K562 (cell line): ENCODE results near the gene FBXO44. TPM values are rescaled to one million over a fixed set of nuclear protein-coding genes. Genes with fewer than 3 reads are reported as not detected.

ENCODE experiments used
- ATAC-seq: fragments of 200-7000 bp; cut with Tn5 transposase; 3 replicates; pipeline ENCODE4 v1.9.1; 2020; ENCODE audit warnings: moderate library complexity
- BruUV-seq: library from RNA; stranded (reverse); fragments of 400-500 nt; replicated peaks from 2 replicates; lab custom pipeline; 2021; lab: Mats Ljungman, UMichigan
- CTCF ChIA-PET: fragments of 300-600 bp; formaldehyde crosslinking; extraction: SDS; loops from one replicate; lab custom pipeline; 2021; ENCODE audit warnings: low intra/inter-chr PET ratio; lab: Yijun Ruan, JAX
- POLR2A ChIA-PET: fragments of 300-600, 350-650 bp; sonication (Branson Sonifier 250); formaldehyde crosslinking; extraction: SDS; loops from one replicate; lab custom pipeline; 2021; ENCODE audit warnings: antibody characterized with exemption, inconsistent platforms; lab: Yijun Ruan, JAX
- DNase-seq, 4 experiments: peaks; one replicate each; pipeline versions ENCODE4 v3.0.0 to v3.0.0-alpha.2; 2011 to 2018; ENCODE audit warnings: low spot score in 3 of 4, mixed read lengths in 3 of 4; ENCODE audit errors: extremely low read depth in 1 of 4
- FAIRE-seq: peaks from 2 replicates; lab custom pipeline; 2011; peaks lifted over from hg19 to GRCh38; lab: Jason Lieb, UNC
- H2AFZ ChIP-seq: 2 replicates; pipeline ENCODE4 v1.6.0; 2011; ENCODE audit warnings: low read depth, low read length, control low read depth, inconsistent platforms
- H3K27ac ChIP-seq: fragments of 200-600 bp; 3 replicates; pipeline ENCODE4 v1.8.0; 2011; ENCODE audit warnings: low read depth, mild to moderate bottlenecking, control low read depth, inconsistent platforms, low read length, moderate library complexity, mixed read lengths; ENCODE audit errors: extremely low read depth
- H3K27me3 ChIP-seq, 2 experiments: fragments of 300-600 bp in 1 of 2; 2 replicates in 1 of 2; 3 replicates in 1 of 2; pipeline versions ENCODE4 v1.6.0 to v1.8.0; 2011; ENCODE audit warnings: inconsistent platforms in 2 of 2, low read length in 2 of 2, mild to moderate bottlenecking in 1 of 2, mixed read lengths in 1 of 2, moderate library complexity in 1 of 2; ENCODE audit not compliant: control insufficient read depth in 2 of 2, insufficient read depth in 2 of 2
- H3K36me3 ChIP-seq: fragments of 300-600 bp; 3 replicates; pipeline ENCODE4 v1.8.0; 2011; ENCODE audit warnings: mild to moderate bottlenecking, low read length, inconsistent platforms; ENCODE audit not compliant: control insufficient read depth, insufficient read depth
- H3K4me1 ChIP-seq, 2 experiments: fragments of 200-600 bp in 1 of 2; replicated peaks in 1 of 2; 2 replicates in 1 of 2; 3 replicates in 1 of 2; pipeline versions ENCODE4 v1.5.1 to v1.8.0; 2011; ENCODE audit warnings: inconsistent platforms in 2 of 2, low read length in 2 of 2, mild to moderate bottlenecking in 1 of 2, mixed read lengths in 1 of 2, moderate library complexity in 1 of 2; ENCODE audit not compliant: control insufficient read depth in 2 of 2, insufficient read depth in 2 of 2
- H3K4me2 ChIP-seq: 2 replicates; pipeline ENCODE4 v1.6.1; 2011; ENCODE audit warnings: low read length, control low read depth, inconsistent platforms, mixed read lengths; ENCODE audit not compliant: insufficient read depth
- H3K4me3 ChIP-seq: fragments of 200-600 bp; sonication (generic), shearing (Covaris generic); 2 replicates; pipeline ENCODE4 v1.5.1; 2016; ENCODE audit warnings: control low read depth, inconsistent platforms
- H3K79me2 ChIP-seq: fragments of 200-600 bp; 3 replicates; pipeline ENCODE4 v1.8.0; 2011; ENCODE audit warnings: low read length, inconsistent platforms; ENCODE audit not compliant: control insufficient read depth, insufficient read depth
- H3K9ac ChIP-seq, 2 experiments: 2 replicates each; pipeline versions ENCODE4 v1.6.0 to v1.6.1; 2011; ENCODE audit warnings: low read depth in 2 of 2, low read length in 2 of 2, control low read depth in 1 of 2, inconsistent platforms in 1 of 2, mild to moderate bottlenecking in 1 of 2, mixed read lengths in 1 of 2; ENCODE audit not compliant: insufficient read depth in 1 of 2
- H3K9me1 ChIP-seq: one replicate; pipeline ENCODE4 v1.6.0; 2011; ENCODE audit warnings: inconsistent platforms, mild to moderate bottlenecking, low read length, moderate library complexity; ENCODE audit not compliant: control insufficient read depth, insufficient read depth
- H3K9me3 ChIP-seq: replicated peaks from 2 replicates; pipeline ENCODE4 v1.5.1; 2011; ENCODE audit warnings: low read depth, low read length, inconsistent platforms; ENCODE audit not compliant: control insufficient read depth, insufficient read depth
- H4K20me1 ChIP-seq: replicated peaks from 2 replicates; pipeline ENCODE4 v1.6.1; 2011; ENCODE audit warnings: low read length, inconsistent platforms, mixed read lengths; ENCODE audit not compliant: control insufficient read depth, insufficient read depth
- ATF3 ChIP-seq, 2 experiments: fragments of 450-650 bp in 1 of 2; sonication (generic) in 1 of 2; formaldehyde crosslinking in 1 of 2; IDR thresholded peaks in 1 of 2; conservative IDR thresholded peaks in 1 of 2; 2 replicates each; pipeline versions ENCODE4 v1.6.1 to v1.8.1; 2016 to 2023; ENCODE audit warnings: mild to moderate bottlenecking in 2 of 2, moderate library complexity in 2 of 2, inconsistent platforms in 1 of 2, missing genetic modification reagents in 1 of 2
- ATF7 ChIP-seq: fragments of 450-650 bp; IDR thresholded peaks from 2 replicates; pipeline ENCODE4 v1.7.1; 2014; ENCODE audit warnings: mild to moderate bottlenecking, moderate library complexity
- BHLHE40 ChIP-seq: IDR thresholded peaks from 2 replicates; pipeline ENCODE4 v1.6.1; 2011; ENCODE audit warnings: low read length, improper control_type of control experiment
- CTBP1 ChIP-seq: fragments of 450-650 bp; IDR thresholded peaks from 2 replicates; pipeline ENCODE4 v1.6.1; 2016; ENCODE audit warnings: borderline replicate concordance
- HDAC1 ChIP-seq, 2 experiments: fragments of 450-650 bp; IDR thresholded peaks; 2 replicates each; pipeline ENCODE4 v1.6.1; 2016 to 2017; ENCODE audit warnings: inconsistent platforms in 1 of 2, mild to moderate bottlenecking in 1 of 2, moderate library complexity in 1 of 2
- ILK ChIP-seq: fragments of 450-650 bp; IDR thresholded peaks from 2 replicates; pipeline ENCODE4 v1.6.1; 2016; ENCODE audit warnings: missing genetic modification characterization, low read depth, mild to moderate bottlenecking, missing compliant biosample characterization, moderate library complexity, borderline replicate concordance
- KDM1A ChIP-seq, 2 experiments: fragments of 450-650 bp; IDR thresholded peaks; 2 replicates each; pipeline ENCODE4 v1.6.1; 2016; ENCODE audit warnings: mild to moderate bottlenecking in 2 of 2
- MEIS2 ChIP-seq: fragments of 450-650 bp; IDR thresholded peaks from 2 replicates; pipeline ENCODE4 v1.6.1; 2014; ENCODE audit warnings: mild to moderate bottlenecking; ENCODE audit not compliant: partially characterized antibody
- SMARCA4 ChIP-seq: fragments of 450-650 bp; IDR thresholded peaks from 2 replicates; pipeline ENCODE4 v1.6.1; 2016
- SMARCE1 ChIP-seq: fragments of 450-650 bp; IDR thresholded peaks from 2 replicates; pipeline ENCODE4 v1.7.1; 2016; ENCODE audit warnings: mild to moderate bottlenecking
- TCF7 ChIP-seq: sonication (generic); IDR thresholded peaks from 2 replicates; pipeline ENCODE4 v1.6.1; 2016; ENCODE audit warnings: antibody characterized with exemption, borderline replicate concordance
- ZBTB9 ChIP-seq: fragments of 450-650 bp; formaldehyde crosslinking; IDR thresholded peaks from 2 replicates; pipeline ENCODE4 v1.4.0; 2020; ENCODE audit warnings: mild to moderate bottlenecking, moderate library complexity
- ZNF830 ChIP-seq: fragments of 250-450 bp; sonication (Bioruptor Pico); IDR thresholded peaks from 2 replicates; pipeline ENCODE4 v1.5.0; 2021; ENCODE audit warnings: mild to moderate bottlenecking
- WGBS: fragments of 100-300 bp; shearing (Covaris generic); methylation state at CpG from one replicate; pipeline ENCODE4 v1.1.6; 2016; ENCODE audit warnings: low coverage, mixed read lengths; ENCODE audit not compliant: insufficient coverage; ENCODE audit errors: missing lambda C conversion rate; 5-methylcytosine and 5-hydroxymethylcytosine counted together
- in situ Hi-C: fragments of 300-500 bp; cut with MboI; formaldehyde crosslinking; loops from 4 replicates; pipeline ENCODE4 v1.15.0; 2018; ENCODE audit warnings: inconsistent platforms, mixed read lengths
- intact Hi-C: fragments of 100-400 bp; cut with micrococcal nuclease; formaldehyde crosslinking; loops from 2 replicates; pipeline ENCODE4 v1.14.2; 2022
- polyA plus RNA-seq, 8 experiments: library from polyadenylated mRNA; depleted of rRNA in 4 of 8; stranded (reverse) in 5 of 8; unstranded in 3 of 8; fragments of >200 nt; fragmentation: Nextera tagmentation in 2 of 8; fragmentation: Illumina TruSeq in 1 of 8; extraction: Ambion mirVana in 2 of 8; extraction: Trizol in 1 of 8; gene quantifications; 2 replicates each; pipeline versions ENCODE4 v1.2.1 to v1.2.3, GENCODE V29; 2011 to 2014; ENCODE audit warnings: inconsistent platforms in 1 of 8, missing spikeins in 1 of 8
- total RNA-seq, 7 experiments: library from RNA; depleted of rRNA in 6 of 7; stranded (reverse); fragments of >200 nt in 6 of 7; fragmentation: Illumina TruSeq in 2 of 7; extraction: Trizol in 2 of 7; gene quantifications; 2 replicates each; pipeline versions ENCODE4 v1.2.1 to v1.2.3, GENCODE V29; 2011 to 2021; ENCODE audit warnings: low replicate concordance in 1 of 7
- TF ChIP-seq, protein P1 (sequence below): sonication (generic); formaldehyde crosslinking; IDR thresholded peaks from 2 replicates; pipeline ENCODE4 v1.8.1; 2023; ENCODE audit warnings: mild to moderate bottlenecking, missing genetic modification reagents, moderate library complexity
- TF ChIP-seq, protein P2 (sequence below): IDR thresholded peaks from 2 replicates; pipeline ENCODE4 v1.6.1; 2011; ENCODE audit not compliant: insufficient read length; ENCODE audit errors: extremely low read depth
- TF ChIP-seq, protein P3 (sequence below): sonication (generic); formaldehyde crosslinking; IDR thresholded peaks from 2 replicates; pipeline ENCODE4 v1.8.0; 2022; ENCODE audit warnings: missing genetic modification reagents, mild to moderate bottlenecking, moderate library complexity, borderline replicate concordance

Gene FBXO44
- total and polyA plus RNA-seq, 9 of the 15 experiments (the other 6 are each of a cell fraction or from before 2014, with no cell fraction given), result 0.69 to 20.9 (median 6.7) TPM

DNA sequence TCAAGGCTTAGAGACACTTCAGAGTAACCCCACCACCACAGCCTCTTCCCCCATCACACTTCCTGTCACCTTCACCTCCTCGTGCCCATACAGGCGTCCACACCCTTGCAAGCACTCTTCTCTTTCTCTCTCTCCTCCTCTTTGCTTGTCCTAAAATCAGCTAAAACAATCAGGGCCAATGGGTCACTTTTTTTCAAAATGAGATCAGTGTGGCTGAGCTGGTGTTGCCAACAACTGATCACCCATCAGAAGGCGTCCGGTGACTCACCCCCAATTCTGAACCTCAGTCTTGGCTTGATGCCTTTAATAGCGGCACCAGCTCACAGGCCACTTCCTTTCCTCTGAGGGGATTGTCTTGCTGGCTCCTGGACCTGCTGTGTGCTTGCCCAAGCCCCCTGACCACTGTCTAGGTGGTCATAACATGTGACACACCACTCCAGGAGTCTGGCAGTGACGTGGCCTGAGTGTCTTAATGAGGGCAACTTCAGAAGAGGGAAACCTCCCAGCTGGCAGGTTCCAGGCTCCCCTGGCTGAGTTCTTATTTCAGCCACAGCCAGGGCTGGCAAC lies 38.4 kb downstream of the FBXO44 start:
- Histone ChIP-seq H3K9me1 (no peaks in the 10 kb centered on the region), H3K4me2 (no peak overlapping the region; the same call in 1 of the 2 replicates), H3K9me3 (no peaks in the 10 kb centered on the region), H2AFZ (peak overlapping the region; percentile 56), H3K4me1 (peaks cover 42 to 57% of the 10 kb centered on the region in 2 experiments), H3K36me3 (no peaks in the 10 kb centered on the region), H3K27ac (no peak overlapping the region), H4K20me1 (no peaks in the 10 kb centered on the region), H3K9ac (peak overlapping the region in 1 of 2 experiments; percentile 76; a peak in 1 of 4 replicates), H3K27me3 (no peaks in the 10 kb centered on the region), H3K4me3 (no peak overlapping the region), H3K79me2 (no peaks in the 10 kb centered on the region)
- DNase-seq (peak; percentile 56 to 65 (median 60)), FAIRE-seq (peak; percentile 87), ATAC-seq (peak; percentile 33)
- in situ Hi-C loops (no loop called here), intact Hi-C loops (loop anchor here (1.0 kb wide), 1 partner anchor 14 kb away; no protein-coding TSS in a partner anchor)
- ChIA-PET CTCF (no interaction called here), POLR2A (interaction anchor here (0.7 to 1.4 kb wide), 7 partner anchors 9 to 649 kb away, joined by 3 to 8 read pairs (median 4); no protein-coding TSS in a partner anchor)
- BruUV-seq, result no TSS peak
- WGBS, result 15% methylated on average over 6 of the region's 6 CpGs
- TF ChIP-seq ILK (tag), result no peak
- TF ChIP-seq ATF7, result 0 out of 2 replicates have a peak, but pooled peaks have one; percentile 29
- TF ChIP-seq SMARCA4, result peak; percentile 75; the same call in 1 of the 2 replicates
- TF ChIP-seq ATF3 (IDR thresholded peaks at IDR 0.05), result peak; percentile 90
- TF ChIP-seq ATF3 (CRISPR knock-in tag; conservative IDR thresholded peaks at IDR 0.05), result no peak
- 0 out of 2 replicates have a peak, but pooled peaks have one; percentile 36 for TF ChIP-seq BHLHE40
- TF ChIP-seq TCF7, result no peak
- TF ChIP-seq, protein P1, sequence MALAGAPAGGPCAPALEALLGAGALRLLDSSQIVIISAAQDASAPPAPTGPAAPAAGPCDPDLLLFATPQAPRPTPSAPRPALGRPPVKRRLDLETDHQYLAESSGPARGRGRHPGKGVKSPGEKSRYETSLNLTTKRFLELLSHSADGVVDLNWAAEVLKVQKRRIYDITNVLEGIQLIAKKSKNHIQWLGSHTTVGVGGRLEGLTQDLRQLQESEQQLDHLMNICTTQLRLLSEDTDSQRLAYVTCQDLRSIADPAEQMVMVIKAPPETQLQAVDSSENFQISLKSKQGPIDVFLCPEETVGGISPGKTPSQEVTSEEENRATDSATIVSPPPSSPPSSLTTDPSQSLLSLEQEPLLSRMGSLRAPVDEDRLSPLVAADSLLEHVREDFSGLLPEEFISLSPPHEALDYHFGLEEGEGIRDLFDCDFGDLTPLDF (CRISPR knock-in tag), result no peak
- TF ChIP-seq SMARCE1, result peak; percentile 70
- TF ChIP-seq, protein P2, sequence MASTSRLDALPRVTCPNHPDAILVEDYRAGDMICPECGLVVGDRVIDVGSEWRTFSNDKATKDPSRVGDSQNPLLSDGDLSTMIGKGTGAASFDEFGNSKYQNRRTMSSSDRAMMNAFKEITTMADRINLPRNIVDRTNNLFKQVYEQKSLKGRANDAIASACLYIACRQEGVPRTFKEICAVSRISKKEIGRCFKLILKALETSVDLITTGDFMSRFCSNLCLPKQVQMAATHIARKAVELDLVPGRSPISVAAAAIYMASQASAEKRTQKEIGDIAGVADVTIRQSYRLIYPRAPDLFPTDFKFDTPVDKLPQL, result no peak
- no peak for TF ChIP-seq ZBTB9
- TF ChIP-seq, protein P3, sequence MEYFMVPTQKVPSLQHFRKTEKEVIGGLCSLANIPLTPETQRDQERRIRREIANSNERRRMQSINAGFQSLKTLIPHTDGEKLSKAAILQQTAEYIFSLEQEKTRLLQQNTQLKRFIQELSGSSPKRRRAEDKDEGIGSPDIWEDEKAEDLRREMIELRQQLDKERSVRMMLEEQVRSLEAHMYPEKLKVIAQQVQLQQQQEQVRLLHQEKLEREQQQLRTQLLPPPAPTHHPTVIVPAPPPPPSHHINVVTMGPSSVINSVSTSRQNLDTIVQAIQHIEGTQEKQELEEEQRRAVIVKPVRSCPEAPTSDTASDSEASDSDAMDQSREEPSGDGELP (CRISPR knock-in tag), result peak; percentile 37; the same call in 1 of the 2 replicates
- peak; percentile 45 to 57; a peak in 3 of 4 replicates for TF ChIP-seq KDM1A (IDR thresholded peaks at IDR 0.05)
- peak; percentile 14; the same call in 1 of the 2 replicates for TF ChIP-seq CTBP1
- peak in 1 of 2 experiments; percentile 26; a peak in 1 of 4 replicates for TF ChIP-seq HDAC1 (IDR thresholded peaks at IDR 0.05)
- no peak for TF ChIP-seq ZNF830
- peak; percentile 11 for TF ChIP-seq MEIS2
